Ammon's horn (tissue), 1 donor: ENCODE measurements around the gene HOXD10.

Experiments
- DNase-seq: peaks from one replicate; pipeline ENCODE4 v3.0.0-alpha.2; 2016; ENCODE audit warnings: low spot score

The HOXD10 gene

GRCh38 chr2:176082824-176083751 lies 33.5 kb upstream of the HOXD10 start:
- no peak for DNase-seq

- no peak for DNase-seq
Measured at GRCh38 chr2:176083796-176084261, 32.7 kb upstream of the HOXD10 start, which contains the start of gene EVX2. TSS of gene EVX2 (minus strand) at chr2:176083962. CDS start at chr2:176083776, 186 bp downstream.

- no peak for DNase-seq
Measured at GRCh38 chr2:176084611-176085119, 31.9 kb upstream of the HOXD10 start.

- DNase-seq: no peak
Measured at GRCh38 chr2:176085120-176085788, 31.3 kb upstream of the HOXD10 start.

- DNase-seq: peak; percentile 65
Measured at GRCh38 chr2:176085861-176086771, 30.5 kb upstream of the HOXD10 start.

- no peak for DNase-seq
Measured at GRCh38 chr2:176087330-176088047, 29.1 kb upstream of the HOXD10 start.

GRCh38 chr2:176088048-176088936 lies 28.3 kb upstream of the HOXD10 start:
- peak; percentile 55 for DNase-seq

GRCh38 chr2:176088937-176089842 lies 27.4 kb upstream of the HOXD10 start:
- DNase-seq: no peak

GRCh38 chr2:176089843-176090395 lies 26.7 kb upstream of the HOXD10 start:
- DNase-seq: no peak

- DNase-seq: no peak
Measured at GRCh38 chr2:176090862-176091261, 25.7 kb upstream of the HOXD10 start.

GRCh38 chr2:176091329-176092258 lies 25.0 kb upstream of the HOXD10 start:
- no peak for DNase-seq

- no peak for DNase-seq
Measured at GRCh38 chr2:176092270-176093144, 24.1 kb upstream of the HOXD10 start, which contains the start of gene HOXD13. TSS of gene HOXD13 (plus strand) at chr2:176092721. CDS start at chr2:176092891, 170 bp downstream.

GRCh38 chr2:176093145-176093897 lies 23.3 kb upstream of the HOXD10 start:
- DNase-seq: no peak

GRCh38 chr2:176093898-176094249 lies 22.7 kb upstream of the HOXD10 start:
- no peak for DNase-seq

- no peak for DNase-seq
Measured at GRCh38 chr2:176094349-176094748, 22.2 kb upstream of the HOXD10 start.

GRCh38 chr2:176095421-176095820 lies 21.2 kb upstream of the HOXD10 start:
- DNase-seq: no peak
